ENCODE data around the gene CIDEA.

The CIDEA gene

DNA sequence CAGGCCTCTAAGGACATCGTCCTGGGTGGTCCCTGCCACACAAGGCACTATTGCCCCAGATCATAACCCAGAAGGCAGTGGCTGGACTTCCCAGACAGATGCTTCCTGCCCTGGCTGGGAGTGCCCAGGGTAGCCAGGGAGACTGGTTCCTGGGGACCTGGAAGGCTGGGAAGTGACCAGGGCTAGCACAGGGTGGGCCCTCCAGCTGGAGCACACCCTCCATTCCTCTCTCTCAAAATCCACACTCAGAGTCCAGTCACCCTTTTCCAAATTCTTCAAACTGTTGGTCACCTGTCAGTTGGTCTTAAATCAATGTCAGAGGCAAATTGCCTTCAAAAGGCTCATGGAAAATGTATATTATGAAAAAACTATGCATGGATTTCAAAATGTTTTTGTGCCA is 42.3 kb downstream of the CIDEA start:
- no peak for DNase-seq (ENCODE audit: low read depth in 1 of 2, low spot score in 1 of 2)

DNA sequence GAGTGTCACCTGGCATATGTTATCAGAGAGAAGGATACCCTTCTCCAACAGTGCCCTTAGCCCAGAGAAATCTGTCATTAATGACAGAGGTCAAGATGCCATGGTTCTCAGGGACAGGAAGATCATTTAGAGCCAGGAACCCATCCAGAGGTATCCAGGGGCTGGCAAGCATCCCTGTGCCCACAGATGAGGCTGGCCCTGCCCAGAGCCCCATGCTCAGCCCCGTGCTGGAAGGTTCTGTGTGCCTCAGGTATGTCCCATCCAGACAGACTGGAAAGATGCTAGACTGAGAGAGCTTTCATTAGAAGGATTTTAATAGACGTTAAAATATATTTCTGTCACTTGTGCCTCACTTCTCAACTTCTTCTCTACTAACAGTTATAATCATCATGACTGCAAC is 45.7 kb downstream of the CIDEA start:
- DNase-seq (ENCODE audit: low read depth in 1 of 2, low spot score in 1 of 2): no peak

DNA sequence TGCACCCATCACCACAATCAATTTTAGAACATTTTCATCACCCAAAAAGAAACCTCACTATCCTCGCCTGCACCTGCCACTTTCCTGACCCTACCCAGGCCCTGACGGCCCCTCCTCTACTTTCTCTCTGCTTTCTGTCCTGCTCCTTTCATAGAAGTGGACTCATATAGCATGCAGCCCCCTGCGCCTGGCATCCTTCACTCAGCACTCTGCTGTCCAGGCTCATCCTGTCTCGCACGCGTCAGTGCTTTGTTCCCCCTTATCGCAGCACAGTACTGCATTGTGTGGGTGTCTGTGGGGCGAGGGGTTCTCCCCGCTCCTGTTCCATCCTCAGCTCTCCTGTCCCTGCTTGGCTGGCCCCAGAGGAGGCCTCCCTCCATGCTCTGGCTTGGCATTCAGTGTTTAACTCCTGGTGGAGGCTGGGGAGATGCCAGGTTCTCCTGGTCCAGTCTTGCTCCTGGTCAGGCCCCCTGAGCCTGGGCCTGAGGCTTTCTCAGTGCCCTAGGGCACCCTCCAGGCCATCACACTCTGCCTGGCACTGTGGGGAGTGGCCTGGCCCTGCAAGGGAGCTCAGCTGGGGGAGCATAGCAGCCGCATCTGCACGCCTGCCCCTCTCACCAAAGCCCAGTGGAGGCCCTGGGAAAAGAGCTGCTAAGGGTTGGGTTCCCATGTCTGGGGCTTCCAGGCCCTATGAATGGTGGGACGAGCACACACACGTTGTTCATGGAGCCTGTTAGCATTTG is 47.3 kb downstream of the CIDEA start:
- DNase-seq (ENCODE audit: low read depth in 1 of 2, low spot score in 1 of 2): no peak

DNA sequence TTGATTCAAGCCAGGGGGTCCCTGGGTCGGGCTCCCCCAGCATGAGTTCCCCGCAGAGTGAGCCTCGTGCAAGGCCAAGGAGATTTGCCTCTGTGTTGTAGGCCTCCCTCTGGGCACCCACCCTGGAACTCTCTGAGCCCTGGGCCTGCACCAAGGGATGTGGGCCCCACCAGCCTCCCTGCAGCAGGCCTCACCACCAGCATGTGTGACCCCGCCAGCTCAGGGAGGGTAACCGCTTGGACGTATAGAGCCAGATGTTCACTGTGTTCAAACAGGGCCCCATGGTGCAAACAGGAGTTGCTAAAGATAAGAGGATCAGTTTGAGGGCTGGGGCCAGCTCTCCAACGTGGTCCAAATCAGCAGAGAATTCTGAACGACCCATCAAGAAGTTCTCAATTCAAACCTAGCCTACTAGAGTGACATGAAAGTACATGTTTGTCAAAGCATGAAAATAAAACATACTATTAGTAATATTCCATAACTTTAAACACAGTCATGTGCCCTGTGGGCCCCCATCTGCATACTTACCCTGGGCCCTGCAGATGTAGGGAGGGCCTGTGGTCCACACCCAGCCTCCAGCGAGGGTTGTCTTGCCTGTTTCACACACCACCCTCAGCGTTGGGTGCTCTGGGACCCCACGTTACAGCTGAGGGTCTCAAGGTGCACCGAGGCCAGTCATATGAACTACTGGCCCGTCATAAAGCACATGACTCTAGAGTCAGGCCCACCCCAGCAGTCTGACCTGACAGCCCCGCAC is 48.4 kb downstream of the CIDEA start:
- no peak for DNase-seq (ENCODE audit: low read depth in 1 of 2, low spot score in 1 of 2)

DNA sequence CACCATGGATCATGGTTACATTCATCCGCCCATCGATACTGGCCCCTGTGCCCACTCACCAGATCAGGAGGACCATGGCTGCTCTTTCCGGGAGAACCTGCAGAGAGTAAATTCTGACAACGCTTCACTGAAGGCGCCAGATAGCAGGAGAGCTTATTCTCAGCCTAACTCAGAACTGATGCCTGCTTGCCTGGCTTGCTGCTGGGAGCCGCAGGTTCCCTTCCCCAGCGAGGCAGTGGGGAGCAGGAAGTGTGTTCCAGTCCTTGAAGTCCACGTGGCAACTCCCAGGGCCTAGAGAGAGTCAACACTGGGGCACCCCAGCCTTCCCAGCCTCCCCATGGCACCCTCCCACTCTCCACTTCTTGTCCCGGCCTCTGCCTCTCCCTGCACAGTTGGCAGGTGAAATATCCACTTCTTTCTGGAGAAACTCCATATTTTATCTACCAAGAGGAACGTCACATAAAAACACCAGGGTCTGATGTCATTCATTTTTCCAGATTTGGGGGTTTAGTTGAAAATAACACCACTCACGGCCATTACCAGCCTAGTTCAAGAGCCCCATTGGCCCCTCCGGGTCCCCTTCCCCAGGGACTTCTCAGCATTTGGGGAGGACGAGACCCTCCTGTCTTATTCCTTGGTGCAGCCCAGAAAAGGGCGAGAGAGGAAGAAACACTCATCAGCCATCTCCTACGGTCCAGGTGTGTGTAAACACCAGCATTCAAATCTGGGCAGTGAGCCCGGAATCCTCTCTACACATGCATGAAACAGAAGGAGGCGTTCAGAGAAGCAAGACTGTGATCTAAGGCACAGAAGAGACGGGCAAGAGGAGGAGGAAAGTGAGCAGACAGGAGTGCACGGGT is 50.4 kb downstream of the CIDEA start:
- DNase-seq (ENCODE audit: low read depth in 1 of 2, low spot score in 1 of 2): no peak

DNA sequence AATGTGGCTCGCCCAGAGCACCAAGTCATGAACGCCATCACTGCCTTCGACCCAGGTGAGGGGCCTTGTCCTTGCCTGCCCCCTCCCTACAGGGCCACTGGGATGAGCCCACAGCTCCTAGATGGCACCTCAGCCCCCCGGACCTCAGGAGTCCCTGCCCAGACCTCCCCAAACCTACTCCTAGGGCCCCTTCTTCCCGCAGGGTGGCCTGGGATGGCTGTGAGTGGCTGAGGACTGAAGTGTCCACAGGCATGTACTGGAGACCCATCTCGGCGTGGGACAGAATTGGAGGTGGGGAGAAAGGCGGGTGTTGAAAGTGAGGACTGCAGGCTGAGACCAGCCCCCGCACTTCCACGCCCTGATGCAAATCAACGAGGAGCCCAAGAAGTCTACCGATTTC is 51.0 kb downstream of the CIDEA start:
- no peak for DNase-seq (ENCODE audit: low read depth in 1 of 2, low spot score in 1 of 2)

DNA sequence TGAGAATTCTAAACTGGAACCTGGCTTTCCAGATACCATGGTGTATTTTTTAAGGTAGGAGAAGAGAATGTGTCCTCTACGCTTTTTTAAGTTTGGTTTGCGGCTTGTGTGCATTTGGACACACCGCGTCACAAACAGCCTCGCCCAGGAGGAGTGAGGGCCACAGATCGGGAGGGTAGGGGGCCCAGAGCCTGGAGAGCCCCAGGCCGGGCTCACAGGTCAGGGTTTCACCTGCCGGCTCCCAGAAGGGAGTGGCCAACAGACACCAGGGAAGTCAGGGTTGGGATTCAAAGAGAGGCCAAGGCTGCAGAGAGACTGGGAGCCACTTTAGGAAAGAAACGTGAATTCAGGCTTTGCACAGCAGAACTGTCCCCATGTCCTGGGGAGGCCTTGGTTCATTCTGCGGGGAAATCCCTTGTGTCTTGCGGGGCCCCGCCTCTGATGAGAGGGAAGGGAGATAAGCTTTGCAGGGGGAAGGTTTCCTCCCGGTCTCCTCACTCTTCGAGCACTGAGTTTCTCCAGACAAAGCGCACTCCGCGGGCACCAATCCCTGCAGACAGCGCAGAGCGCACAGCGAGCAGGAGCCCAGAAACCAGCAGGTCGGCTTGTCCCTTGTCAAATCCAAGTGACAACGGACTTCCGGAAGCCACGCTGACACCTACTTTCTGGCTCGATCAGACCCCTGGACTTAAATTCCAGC is 51.9 kb downstream of the CIDEA start:
- DNase-seq (ENCODE audit: low read depth in 1 of 2, low spot score in 1 of 2): no peak

DNA sequence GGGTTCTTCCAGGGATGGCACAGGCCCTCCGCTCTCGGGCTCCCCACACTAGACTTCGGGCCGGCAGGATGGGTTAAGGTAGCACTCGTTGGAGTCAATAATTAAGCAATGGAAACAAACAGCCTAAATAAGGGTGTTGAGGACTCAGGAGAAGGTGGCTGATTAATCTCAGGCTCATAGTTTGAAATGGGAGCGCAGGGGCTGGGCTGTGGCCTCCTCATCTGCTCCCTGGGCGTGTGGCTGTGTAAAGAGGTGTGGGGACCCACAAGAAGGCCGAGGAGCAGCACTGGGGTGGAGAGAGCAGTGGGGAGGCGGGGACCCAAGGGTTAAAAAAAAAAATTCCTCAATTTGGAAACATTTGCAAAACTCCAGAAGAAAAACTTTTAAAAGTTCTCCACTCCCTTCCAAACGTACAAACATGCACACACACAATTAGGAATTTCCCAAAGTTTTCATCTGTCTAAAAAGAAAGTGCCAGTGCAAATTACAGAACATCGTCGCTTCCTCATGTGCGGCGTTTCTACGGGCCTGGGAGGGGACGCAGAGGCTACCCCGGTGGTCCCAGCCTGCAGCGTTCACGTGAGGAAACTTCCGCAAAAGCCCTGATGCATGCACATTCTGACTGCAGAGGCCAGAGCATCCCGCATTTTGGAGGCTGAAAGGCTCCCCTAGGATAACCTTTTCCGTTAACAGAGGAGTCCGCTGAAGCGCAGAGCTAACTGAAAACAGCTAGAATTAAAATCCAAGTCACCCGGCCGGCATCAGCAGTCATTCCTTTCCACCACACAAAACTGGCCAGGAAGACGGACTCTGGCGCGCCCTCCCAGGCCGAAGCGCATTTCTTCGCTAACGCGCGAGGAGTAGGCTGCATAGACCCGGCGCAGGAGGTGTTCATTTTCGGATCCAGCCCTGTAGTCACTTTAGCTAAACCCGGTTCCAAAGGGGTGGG is 52.9 kb downstream of the CIDEA start:
- DNase-seq (ENCODE audit: low read depth in 1 of 2, low spot score in 1 of 2): no peak

DNA sequence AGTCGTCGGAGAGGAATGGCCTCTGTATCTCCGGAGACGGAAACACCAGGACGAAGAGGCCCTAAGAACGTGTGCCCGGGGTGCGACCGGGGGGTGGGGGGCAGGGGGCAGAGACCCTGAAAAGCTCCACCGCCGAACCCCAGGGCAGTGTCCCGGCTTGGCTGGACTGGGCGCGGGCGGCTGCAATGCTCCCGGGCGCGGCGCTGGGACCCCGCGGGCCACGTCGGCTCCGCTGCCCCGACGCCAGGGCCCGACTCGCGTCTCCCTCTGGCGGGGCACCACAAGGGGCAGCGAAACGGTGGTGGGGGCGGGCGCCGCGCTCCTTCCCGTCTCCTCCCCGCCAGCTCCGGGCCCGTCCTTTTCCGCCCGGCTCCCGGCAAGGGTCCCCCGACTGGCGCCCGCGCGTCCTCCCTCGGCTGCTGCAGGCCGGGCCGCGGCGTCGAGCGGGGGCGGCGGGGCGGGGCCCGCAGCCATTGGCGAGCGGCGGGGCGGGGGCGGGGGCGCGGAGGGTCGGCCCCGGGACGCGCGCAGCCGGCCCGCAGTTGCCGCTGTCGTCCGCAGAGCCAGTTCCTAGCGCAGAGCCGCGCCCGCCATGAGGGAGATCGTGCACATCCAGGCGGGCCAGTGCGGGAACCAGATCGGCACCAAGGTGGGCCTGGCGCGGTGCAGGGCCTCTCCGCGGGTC is 53.7 kb downstream of the CIDEA start, which contains the start of gene TUBB6:
TUBB6 (plus strand) TSS at position 541 of the 685 bp plus-strand sequence; CDS start at position 593, 52 bp downstream.
- DNase-seq (ENCODE audit: low read depth in 1 of 2, low spot score in 1 of 2): no peak

DNA sequence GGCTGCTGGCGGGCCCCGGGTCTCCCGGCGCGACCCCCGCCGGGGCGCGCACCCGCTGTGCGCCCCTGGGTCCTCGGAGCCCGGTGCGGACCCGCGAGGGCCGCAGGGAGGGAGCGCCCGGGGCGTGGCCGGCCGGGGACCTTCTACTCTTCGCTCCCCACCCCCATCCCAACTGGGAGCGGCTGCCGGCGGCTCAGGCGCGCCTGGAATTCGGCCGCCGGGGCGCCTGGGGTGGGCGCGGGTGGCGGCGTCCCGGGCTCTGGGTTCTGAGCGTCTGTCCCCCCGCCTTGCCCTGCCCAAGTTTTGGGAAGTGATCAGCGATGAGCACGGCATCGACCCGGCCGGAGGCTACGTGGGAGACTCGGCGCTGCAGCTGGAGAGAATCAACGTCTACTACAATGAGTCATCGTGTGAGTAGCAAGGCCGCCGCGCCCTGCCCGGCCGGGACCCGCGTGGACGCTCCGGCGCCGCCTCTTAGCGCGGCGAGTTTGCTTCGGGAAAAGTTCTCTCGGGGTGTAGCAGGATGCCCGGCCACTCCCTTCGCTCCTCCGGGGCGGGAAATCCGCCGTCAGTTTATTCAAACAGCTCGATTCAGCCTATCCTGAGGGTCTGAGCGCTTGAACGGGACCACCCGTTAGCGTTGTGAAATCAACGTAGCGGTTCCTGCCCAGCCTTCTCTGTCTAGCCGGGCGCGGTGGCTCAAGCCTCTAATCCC is 54.4 kb downstream of the CIDEA start:
- DNase-seq (ENCODE audit: low read depth in 1 of 2, low spot score in 1 of 2): no peak

DNA sequence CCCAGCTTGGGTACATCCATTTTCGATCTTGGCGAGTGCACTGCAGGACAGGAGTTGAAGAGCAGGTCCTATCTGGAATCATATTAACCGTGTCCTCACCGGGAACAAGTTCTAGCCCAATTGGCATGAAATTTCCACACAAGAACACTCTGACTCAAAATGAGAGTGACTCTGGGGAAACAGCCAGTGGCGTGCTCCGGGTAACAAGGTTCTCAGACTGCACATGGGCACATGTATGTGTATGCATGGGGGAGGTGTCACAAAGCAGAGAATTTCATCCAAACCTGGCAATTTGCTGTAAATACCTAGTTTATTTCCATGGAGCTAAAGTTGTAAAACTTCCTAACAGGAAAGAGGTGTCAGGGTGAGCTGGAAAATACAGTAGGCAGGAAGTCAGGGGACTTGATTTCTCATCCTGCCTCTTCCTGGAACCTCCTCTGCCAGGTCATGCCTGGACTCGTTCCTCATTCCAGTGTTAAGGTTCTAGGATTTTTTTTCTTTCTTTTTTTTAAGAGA is 55.6 kb downstream of the CIDEA start:
- DNase-seq (ENCODE audit: low read depth in 1 of 2, low spot score in 1 of 2): no peak

DNA sequence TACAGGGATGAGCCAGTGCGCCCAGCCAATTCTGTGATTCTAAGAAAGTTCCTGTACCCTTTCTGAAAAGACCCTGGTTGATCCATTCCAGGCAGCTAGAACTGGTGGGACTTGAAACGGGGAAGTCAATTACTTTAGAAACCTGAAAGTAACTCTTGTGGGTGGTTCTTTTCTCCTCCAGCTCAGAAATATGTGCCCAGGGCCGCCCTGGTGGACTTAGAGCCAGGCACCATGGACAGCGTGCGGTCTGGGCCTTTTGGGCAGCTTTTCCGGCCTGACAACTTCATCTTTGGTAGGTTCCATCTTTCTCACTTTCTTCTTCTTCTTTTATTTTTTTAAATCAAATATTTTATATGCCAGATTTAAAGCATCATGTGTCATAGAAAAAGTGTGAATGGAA is 56.6 kb downstream of the CIDEA start:
- no peak for DNase-seq (ENCODE audit: low read depth in 1 of 2, low spot score in 1 of 2)

DNA sequence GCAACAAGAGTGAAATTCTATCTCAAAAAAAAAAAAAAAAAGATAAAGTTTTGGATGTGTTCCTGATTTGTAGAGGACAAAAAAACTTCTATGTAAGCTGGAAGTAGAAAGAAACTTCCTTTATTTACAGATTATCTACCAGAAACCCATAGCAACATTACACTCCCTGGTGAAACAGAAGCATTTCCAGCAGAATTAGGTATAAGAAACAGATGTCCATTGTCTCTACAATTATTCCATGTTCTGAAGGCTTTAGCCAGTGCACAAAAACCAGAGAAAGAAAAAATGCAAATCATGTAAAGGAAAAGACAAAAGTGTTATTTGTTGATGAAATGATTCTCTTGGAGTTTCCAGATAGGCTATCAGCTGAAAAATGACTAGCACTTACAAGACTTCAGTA is 58.8 kb downstream of the CIDEA start:
- DNase-seq (ENCODE audit: low read depth in 1 of 2, low spot score in 1 of 2): no peak

DNA sequence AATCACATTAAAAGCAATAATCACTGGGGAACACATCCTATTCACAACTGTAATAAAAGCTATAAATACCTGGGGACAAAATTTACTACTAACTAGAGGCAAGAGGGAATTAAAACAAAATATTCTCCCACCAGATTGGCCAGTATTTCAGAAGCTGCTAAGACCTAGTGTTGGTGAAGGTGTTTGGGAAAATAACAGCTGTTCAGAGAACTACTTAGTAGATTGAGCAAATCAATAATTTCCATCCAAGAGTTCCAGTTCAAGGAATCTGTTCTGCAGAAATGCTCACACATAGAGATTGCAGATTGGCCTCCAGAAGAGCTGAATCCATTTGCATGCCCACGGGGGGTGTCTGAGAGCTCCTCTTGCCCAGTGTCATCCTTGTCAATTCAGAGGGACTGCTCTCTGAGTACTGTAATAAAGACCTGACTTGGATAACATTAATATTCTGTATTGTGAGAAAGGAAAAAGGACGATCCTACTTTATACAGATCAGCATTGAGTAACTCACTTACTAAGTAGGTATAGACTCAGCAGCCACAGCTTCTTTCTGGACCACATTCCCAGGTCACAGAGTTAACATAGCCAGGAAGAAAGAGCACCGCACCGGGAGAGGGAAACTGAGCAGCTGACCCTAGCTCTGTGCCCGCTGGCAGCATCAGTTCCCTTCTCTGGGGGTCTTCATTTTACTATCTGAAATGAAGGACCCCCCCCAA is 59.5 kb downstream of the CIDEA start:
- DNase-seq (ENCODE audit: low read depth in 1 of 2, low spot score in 1 of 2): no peak

DNA sequence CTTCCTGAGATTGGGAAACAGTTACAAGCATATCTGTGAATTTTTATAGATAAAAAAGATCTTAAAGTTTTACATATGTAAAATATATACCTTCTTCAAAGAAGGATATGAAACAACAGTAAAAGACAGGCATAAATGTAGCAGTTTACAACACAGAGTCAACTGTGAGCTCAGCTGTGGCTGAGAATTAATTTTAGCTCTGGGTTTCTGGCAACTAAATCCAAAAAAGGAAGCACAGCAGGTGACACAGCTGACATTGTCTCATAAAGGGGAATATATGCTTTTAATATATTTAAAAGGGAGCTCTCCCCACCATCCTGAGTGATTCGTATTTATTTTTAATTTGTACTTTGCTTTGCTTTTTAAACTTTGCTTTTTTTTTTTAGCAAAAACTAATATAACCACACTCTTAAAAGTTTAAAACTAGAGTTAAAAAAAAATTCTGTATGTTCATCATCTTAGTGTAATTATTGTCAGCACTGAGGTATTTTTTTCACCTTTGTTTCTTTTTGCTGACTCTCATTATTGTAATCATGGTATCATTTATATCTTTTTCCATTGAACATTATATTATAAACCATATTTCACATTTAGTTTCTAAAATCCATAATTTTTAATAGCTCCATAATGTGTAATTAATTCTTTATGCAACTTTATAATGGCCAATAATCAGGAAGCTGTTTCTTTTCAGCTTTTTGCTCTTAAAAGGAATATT is 60.6 kb downstream of the CIDEA start:
- no peak for DNase-seq (ENCODE audit: low read depth in 1 of 2, low spot score in 1 of 2)

DNA sequence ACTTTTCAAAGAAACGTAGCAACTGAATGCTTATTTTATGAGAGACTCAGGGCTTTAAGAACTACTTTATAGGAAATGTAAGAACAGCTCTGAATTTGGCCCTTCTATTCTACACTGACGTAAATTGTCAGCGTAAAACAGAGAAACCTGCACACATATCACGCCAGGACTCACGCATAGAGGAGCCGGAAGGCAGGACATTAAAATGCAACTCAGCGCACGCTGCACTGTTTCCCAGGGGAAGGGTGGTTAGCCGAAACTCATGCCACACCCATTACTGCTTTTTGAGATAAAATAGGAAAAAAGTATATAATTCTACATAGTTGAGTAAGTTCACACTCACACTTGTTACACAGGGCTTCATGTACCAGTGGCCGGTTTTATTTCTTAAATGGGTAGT is 61.3 kb downstream of the CIDEA start:
- DNase-seq (ENCODE audit: low read depth in 1 of 2, low spot score in 1 of 2): no peak

DNA sequence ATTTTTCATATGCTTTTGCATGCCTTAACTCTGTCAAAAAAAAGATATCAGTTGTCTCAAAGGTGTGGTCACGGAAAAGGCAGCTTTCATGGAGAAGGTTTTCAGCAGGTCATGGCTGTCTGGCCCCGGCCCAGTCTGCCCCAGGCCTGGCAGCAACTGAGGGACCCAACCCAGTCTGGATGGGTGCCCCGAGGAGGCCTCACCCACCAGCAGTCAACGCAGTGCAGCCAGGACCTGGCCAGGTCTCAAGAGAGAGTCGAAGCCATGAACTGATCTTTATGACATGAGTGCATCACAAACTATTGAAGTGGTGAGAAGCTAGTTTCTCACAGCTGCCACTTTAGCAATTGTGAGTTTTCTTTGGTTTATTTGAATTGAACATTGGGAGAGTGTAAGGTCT is 61.8 kb downstream of the CIDEA start:
- no peak for DNase-seq (ENCODE audit: low read depth in 1 of 2, low spot score in 1 of 2)

Measured in stimulated activated CD4-positive, alpha-beta T cell treated with anti-CD3 and anti-CD28 coated beads, Interleukin-15, amount 100 ng/mL, for 1 hour (primary cell).